Thyroid gland (tissue), 4 donors: Measurements from ENCODE around the gene UBAP1L. TPM values are rescaled to one million over a fixed set of nuclear protein-coding genes. Genes with fewer than 3 reads are reported as not detected.

Source experiments
- DNase-seq, 2 donors: peaks; one replicate each; pipeline ENCODE4 v3.0.0-alpha.2; 2019
- H3K27ac ChIP-seq, 3 donors: fragments of 200-600 bp; sonication (generic); 1 replicate in 2 of 3; 2 replicates in 1 of 3; pipeline ENCODE4 v1.5.1; 2016 to 2019; ENCODE audit warnings: mild to moderate bottlenecking in 1 of 3, moderate library complexity in 1 of 3
- H3K27me3 ChIP-seq: fragments of 200-600 bp; sonication (generic); one replicate; pipeline ENCODE4 v1.5.1; 2019
- H3K36me3 ChIP-seq, 2 donors: fragments of 200-600 bp; sonication (generic); one replicate each; pipeline ENCODE4 v1.5.1; 2016 to 2019
- H3K4me1 ChIP-seq, 2 donors: fragments of 200-600 bp; sonication (generic); one replicate each; pipeline ENCODE4 v1.5.1; 2017 to 2019
- H3K4me3 ChIP-seq, 3 donors: fragments of 200-600 bp; sonication (generic); replicated peaks in 1 of 3; 1 replicate in 2 of 3; 2 replicates in 1 of 3; pipeline ENCODE4 v1.5.1; 2016; ENCODE audit warnings: mild to moderate bottlenecking in 1 of 3
- H3K9me3 ChIP-seq: fragments of 200-600 bp; sonication (generic); one replicate; pipeline ENCODE4 v1.5.1; 2017
- CTCF ChIP-seq, 6 experiments: fragments of 200-600 bp in 3 of 6; fragments of 450-650 bp in 3 of 6; sonication (generic) in 3 of 6; IDR thresholded peaks; one replicate each; pipeline ENCODE4 v1.5.1; 2016 to 2019; ENCODE audit warnings: antibody characterized with exemption in 6 of 6, mild to moderate bottlenecking in 2 of 6, inconsistent platforms in 1 of 6, moderate library complexity in 1 of 6
- POLR2A ChIP-seq, 2 donors: fragments of 450-650 bp; IDR thresholded peaks; one replicate each; pipeline ENCODE4 v1.6.1; 2017; ENCODE audit warnings: antibody characterized with exemption in 2 of 2, mild to moderate bottlenecking in 2 of 2, moderate library complexity in 1 of 2
- WGBS, 2 donors: methylation state at CpG; one replicate each; pipeline ENCODE4 v1.1.5; 2017; 5-methylcytosine and 5-hydroxymethylcytosine counted together
- intact Hi-C: fragments of 100-400 bp; cut with DNase I; formaldehyde crosslinking; loops from one replicate; pipeline ENCODE4 v1.15.1; 2023
- total RNA-seq, 4 donors: library from RNA; depleted of rRNA; stranded (reverse); fragments of >200 nt; gene quantifications; one replicate each; pipeline ENCODE4 v1.2.3, GENCODE V29; 2016

Gene UBAP1L
- total RNA-seq, 4 donors from 2014 or later, result 8.1 to 12.6 (median 8.8) TPM

GRCh38 chr15:65055201-65055870 is 59.7 kb downstream of the UBAP1L start:
- WGBS, 2 donors, result 74 to 76% methylated on average over 5 to 6 of the region's 6 CpGs
- no peak for DNase-seq
- H3K27me3 ChIP-seq, result no peaks in the 10 kb centered on the region
- TF ChIP-seq CTCF (IDR thresholded peaks at IDR 0.05) (no peak), POLR2A (IDR thresholded peaks at IDR 0.05) (no peak)
- no peaks in the 10 kb centered on the region for H3K9me3 ChIP-seq
- H3K4me3 ChIP-seq, result no peak overlapping the region
- H3K27ac ChIP-seq, result no peak overlapping the region
- intact Hi-C loops, result no loop called here
- H3K36me3 ChIP-seq, result no peaks in the 10 kb centered on the region
- peaks cover 0 to 5% of the 10 kb centered on the region in 2 donors for H3K4me1 ChIP-seq

- no peak for TF ChIP-seq POLR2A (IDR thresholded peaks at IDR 0.05)
- TF ChIP-seq CTCF (IDR thresholded peaks at IDR 0.05), result peak; percentile 66 to 97 (median 90)
- Histone ChIP-seq H3K4me1 (peaks cover 0 to 8% of the 10 kb centered on the region in 2 donors), H3K9me3 (no peaks in the 10 kb centered on the region), H3K4me3 (no peak overlapping the region), H3K27ac (no peak overlapping the region), H3K27me3 (no peaks in the 10 kb centered on the region), H3K36me3 (no peaks in the 10 kb centered on the region)
- peak; percentile 79 to 82 for DNase-seq
- WGBS, 2 donors, result 91 to 92% methylated on average over 7 to 22 of the region's 26 CpGs
- intact Hi-C loops, result loop anchor here (5.0 kb wide), 1 partner anchor 48 kb away; no protein-coding TSS in a partner anchor
Measured at GRCh38 chr15:65054333-65055200, 60.4 kb downstream of the UBAP1L start.

- Histone ChIP-seq H3K4me1 (peaks cover 0 to 11% of the 10 kb centered on the region in 2 donors), H3K27ac (no peak overlapping the region), H3K4me3 (no peak overlapping the region), H3K36me3 (no peaks in the 10 kb centered on the region), H3K9me3 (no peaks in the 10 kb centered on the region), H3K27me3 (no peaks in the 10 kb centered on the region)
- intact Hi-C loops, result loop anchor here (5.0 kb wide), 1 partner anchor 49 kb away; no protein-coding TSS in a partner anchor
- no peak for TF ChIP-seq POLR2A (IDR thresholded peaks at IDR 0.05)
- TF ChIP-seq CTCF (IDR thresholded peaks at IDR 0.05), result no peak
- DNase-seq, result no peak
- 81 to 86% methylated on average over 2 of the region's 2 CpGs for WGBS, 2 donors
Measured at GRCh38 chr15:65052956-65053355, 62.0 kb downstream of the UBAP1L start.

- no peak for DNase-seq
- H3K27ac ChIP-seq, result no peak overlapping the region
- WGBS, 2 donors, result 94 to 100% methylated on average over 2 of the region's 2 CpGs
- intact Hi-C loops, result loop anchor here (5.0 kb wide), 1 partner anchor 51 kb away; no protein-coding TSS in a partner anchor
- H3K4me1 ChIP-seq, result peaks cover 0 to 11% of the 10 kb centered on the region in 2 donors
- H3K9me3 ChIP-seq, result no peaks in the 10 kb centered on the region
- H3K4me3 ChIP-seq, result no peak overlapping the region
- no peak for TF ChIP-seq POLR2A (IDR thresholded peaks at IDR 0.05)
- no peak for TF ChIP-seq CTCF (IDR thresholded peaks at IDR 0.05)
- H3K27me3 ChIP-seq, result no peaks in the 10 kb centered on the region
- no peaks in the 10 kb centered on the region for H3K36me3 ChIP-seq
Measured at GRCh38 chr15:65051266-65051665, 63.7 kb downstream of the UBAP1L start.
